Fibroblast of lung (primary cell): ENCODE measurements around the gene OBSL1.

Experiments used
- EZH2 ChIP-seq: IDR thresholded peaks from 2 replicates; pipeline ENCODE4 v1.5.1; 2012; ENCODE audit warnings: low read length, control low read depth, mild to moderate bottlenecking; ENCODE audit errors: missing control alignments
- TF ChIP-seq, protein P1 (sequence below), 2 donors: IDR thresholded peaks in 1 of 2; conservative IDR thresholded peaks in 1 of 2; 1 replicate in 1 of 2; 2 replicates in 1 of 2; pipeline ENCODE4 v1.5.1; 2011 to 2012; ENCODE audit warnings: low read length in 2 of 2, control low read depth in 1 of 2, inconsistent platforms in 1 of 2, low read depth in 1 of 2, mild to moderate bottlenecking in 1 of 2

DNA sequence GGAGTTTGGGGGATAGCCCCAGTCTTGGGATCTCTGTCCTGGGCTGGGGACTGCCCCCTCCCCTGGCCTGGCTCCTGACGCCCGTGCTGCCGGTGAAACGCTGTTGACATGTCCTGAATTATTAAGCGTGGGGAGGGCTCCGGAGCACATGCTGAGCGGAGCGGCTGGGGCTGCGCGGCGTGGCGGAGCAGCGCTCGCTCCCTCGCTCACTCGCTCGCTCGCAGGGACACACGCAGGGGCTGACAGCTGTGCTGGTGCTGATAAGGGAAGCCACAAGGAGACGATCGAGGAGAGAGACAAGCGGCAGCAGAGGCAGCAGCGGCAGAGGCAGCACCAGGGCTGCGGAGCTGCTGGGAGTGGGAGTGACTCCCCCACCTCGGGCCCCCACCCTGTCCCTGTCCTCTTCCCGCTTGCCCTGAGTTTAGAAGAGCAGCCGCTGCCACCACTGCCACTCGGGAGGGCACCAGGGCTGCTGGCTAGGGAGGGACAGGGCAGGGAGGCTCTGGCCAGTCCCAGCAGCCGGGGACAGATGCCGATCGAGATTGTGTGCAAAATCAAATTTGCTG is 57.1 kb downstream of the OBSL1 start, which contains the start of gene ASIC4:
- TF ChIP-seq, protein P1, sequence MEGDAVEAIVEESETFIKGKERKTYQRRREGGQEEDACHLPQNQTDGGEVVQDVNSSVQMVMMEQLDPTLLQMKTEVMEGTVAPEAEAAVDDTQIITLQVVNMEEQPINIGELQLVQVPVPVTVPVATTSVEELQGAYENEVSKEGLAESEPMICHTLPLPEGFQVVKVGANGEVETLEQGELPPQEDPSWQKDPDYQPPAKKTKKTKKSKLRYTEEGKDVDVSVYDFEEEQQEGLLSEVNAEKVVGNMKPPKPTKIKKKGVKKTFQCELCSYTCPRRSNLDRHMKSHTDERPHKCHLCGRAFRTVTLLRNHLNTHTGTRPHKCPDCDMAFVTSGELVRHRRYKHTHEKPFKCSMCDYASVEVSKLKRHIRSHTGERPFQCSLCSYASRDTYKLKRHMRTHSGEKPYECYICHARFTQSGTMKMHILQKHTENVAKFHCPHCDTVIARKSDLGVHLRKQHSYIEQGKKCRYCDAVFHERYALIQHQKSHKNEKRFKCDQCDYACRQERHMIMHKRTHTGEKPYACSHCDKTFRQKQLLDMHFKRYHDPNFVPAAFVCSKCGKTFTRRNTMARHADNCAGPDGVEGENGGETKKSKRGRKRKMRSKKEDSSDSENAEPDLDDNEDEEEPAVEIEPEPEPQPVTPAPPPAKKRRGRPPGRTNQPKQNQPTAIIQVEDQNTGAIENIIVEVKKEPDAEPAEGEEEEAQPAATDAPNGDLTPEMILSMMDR (conservative IDR thresholded peaks at IDR 0.05 in 1 of 2, IDR thresholded peaks at IDR 0.05 in 1 of 2; ENCODE audit: low read depth in 1 of 2, low read length in 2 of 2), result no peak
- peak; percentile 91 for TF ChIP-seq EZH2
